AG09319 (cell line): ENCODE results near the gene NELL1.

Source experiments
- DNase-seq: peaks from one replicate; pipeline ENCODE4 v3.0.0-alpha.2; 2010; ENCODE audit warnings: low read depth; ENCODE audit errors: extremely low read depth
- TF ChIP-seq, protein P1 (sequence below): IDR thresholded peaks from 2 replicates; pipeline ENCODE4 v1.5.1; 2011; ENCODE audit warnings: low read depth, mild to moderate bottlenecking, inconsistent platforms, low read length, moderate library complexity

The NELL1 gene

DNA sequence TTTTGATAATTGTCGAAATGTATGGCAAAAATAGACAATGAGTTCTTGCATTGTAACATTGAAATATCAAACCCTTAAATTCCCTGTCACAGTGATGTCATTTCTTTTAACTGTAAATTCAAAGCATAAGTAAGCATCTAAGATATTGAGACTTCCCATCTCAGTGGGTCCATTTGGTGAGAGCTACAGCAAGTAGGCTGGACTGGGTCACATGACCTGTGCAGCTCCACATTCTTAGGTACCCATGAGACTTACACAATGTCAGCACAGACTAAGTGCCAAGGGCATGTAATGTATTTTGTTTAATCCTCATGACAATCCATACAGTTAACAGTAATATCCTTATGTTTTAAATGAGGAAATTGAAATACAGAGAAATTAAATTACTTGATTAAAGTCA is 210.7 kb downstream of the NELL1 start:
- TF ChIP-seq, protein P1, sequence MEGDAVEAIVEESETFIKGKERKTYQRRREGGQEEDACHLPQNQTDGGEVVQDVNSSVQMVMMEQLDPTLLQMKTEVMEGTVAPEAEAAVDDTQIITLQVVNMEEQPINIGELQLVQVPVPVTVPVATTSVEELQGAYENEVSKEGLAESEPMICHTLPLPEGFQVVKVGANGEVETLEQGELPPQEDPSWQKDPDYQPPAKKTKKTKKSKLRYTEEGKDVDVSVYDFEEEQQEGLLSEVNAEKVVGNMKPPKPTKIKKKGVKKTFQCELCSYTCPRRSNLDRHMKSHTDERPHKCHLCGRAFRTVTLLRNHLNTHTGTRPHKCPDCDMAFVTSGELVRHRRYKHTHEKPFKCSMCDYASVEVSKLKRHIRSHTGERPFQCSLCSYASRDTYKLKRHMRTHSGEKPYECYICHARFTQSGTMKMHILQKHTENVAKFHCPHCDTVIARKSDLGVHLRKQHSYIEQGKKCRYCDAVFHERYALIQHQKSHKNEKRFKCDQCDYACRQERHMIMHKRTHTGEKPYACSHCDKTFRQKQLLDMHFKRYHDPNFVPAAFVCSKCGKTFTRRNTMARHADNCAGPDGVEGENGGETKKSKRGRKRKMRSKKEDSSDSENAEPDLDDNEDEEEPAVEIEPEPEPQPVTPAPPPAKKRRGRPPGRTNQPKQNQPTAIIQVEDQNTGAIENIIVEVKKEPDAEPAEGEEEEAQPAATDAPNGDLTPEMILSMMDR = no peak
- no peak for DNase-seq

DNA sequence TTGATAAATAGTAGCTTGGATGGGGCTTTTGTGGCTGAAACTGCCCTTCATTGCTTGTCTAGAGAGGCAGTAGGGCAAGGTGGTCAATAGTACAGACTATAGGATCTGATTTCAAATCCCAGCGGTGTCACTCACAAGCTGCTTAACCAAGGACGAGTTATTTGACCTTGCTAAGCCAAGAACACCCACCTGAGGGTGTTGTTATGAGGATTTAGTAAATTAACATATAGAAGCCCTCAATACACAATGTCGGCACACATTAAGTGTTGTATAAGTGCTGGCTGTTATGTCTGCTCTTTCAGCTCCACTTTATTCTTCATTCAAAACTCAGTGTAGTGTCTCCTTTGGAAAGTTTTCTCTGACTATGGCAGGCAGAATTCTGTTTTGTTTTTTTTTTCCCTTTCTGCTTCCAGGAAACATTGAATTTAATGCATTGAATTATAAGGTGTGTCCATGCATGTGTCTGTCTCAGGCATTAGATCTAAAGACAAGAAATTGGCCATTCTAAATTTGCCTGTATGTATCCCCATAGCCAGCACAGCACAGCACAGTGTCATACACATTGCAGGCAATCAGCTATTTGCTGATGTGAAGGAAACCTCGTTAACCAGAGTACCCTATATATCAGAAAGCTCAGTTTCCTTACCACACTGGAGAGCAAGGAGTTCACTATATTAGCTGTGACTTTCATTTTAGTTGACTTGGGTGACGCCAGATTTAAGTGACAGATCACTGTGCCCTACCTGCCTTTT is 212.1 kb downstream of the NELL1 start:
- TF ChIP-seq, protein P1 = no peak
- DNase-seq = no peak

DNA sequence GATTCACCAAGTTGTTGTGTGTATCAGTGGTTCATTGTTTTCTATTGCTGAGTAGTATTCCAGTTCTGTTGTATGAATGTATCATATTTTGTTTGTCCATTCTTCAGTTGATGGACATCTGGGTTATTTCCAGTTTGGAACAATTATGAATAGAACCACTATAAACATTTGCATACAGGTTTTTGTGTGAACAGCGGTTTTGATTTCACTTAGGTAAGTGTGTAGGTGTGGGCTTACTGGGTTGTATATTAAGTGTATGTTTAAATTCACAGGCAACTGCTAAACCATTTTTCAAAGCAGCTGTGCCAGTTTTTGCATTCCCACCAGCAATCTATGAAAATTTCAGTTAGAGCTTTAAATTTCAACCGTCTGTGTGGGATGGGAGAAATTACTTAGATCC is 217.8 kb downstream of the NELL1 start:
- TF ChIP-seq, protein P1 = no peak

DNA sequence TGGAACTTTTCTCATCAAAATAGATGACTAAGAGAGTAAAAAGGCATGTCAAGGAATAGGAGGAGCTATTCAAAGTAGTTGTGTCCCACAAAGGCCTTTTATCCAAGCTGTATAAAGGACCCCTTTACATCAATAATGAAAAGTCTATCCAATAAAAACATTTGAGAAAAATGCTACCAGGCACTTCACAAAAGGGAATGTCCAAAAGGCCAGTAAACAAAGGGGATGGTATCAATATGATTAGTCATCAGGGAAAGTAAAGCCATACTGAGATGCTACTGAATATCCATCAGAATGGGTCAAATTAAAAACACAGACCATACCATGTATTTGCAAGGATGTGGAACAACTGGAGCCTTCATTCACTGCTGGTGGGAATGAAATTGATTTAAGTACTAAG is 224.9 kb downstream of the NELL1 start:
- no peak for DNase-seq
- TF ChIP-seq, protein P1 = no peak

More for the DNA sequence above, 217.8 kb downstream of the NELL1 start:
- no peak for DNase-seq

DNA sequence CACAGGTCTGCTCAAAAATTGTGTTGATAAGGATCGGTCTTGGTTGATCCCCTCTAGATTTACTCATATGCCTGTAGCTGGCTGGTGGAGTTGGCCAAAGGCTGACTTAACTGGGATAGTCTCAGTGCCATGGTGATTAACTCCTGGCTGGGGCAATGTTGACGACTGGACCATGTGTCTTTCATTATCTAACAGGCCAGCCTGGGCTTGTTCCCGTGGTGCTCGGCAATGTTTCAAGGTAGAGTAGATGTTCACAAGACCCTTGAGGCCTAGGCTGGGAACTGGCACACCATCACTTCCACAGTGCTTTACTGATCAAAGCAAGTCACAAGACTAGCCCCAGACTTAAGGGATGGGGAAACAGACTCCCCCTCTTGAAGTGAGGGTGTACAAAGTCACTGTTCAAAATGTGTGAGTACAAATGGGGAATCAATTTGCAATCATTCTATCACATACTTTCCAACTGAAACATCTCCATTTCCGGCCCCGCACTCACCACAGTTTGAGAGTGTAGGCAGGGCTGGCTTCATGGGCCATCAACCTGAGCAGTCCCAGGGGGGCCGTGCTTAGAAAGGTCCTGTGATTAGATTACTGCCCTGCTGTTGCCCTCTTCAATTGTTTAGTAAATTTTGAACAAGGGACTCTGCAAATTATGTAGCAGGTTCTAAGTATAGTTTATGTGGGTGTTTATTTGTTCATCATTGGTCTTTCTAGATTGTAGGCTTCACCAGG is 240.8 kb downstream of the NELL1 start:
- TF ChIP-seq, protein P1 = no peak
- no peak for DNase-seq

DNA sequence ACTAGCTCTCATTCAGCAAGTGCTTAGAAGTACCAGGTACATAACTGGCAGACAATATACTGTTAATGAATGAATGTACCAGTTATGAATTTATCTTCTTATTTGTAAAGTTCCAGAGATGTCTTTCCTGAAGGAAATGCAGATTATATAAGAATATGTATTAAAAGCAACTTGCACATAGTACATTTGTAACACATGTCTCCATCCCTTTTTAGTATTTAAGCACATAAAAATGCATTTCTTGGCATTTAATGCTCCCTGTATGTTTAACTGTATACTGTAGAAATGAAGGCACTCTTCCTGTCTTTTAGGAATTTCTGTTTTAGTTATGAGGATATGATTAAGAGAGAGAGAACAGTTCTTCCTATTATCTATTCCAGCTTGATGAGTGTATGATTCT is 241.3 kb downstream of the NELL1 start:
- DNase-seq = no peak
- TF ChIP-seq, protein P1 = no peak

DNA sequence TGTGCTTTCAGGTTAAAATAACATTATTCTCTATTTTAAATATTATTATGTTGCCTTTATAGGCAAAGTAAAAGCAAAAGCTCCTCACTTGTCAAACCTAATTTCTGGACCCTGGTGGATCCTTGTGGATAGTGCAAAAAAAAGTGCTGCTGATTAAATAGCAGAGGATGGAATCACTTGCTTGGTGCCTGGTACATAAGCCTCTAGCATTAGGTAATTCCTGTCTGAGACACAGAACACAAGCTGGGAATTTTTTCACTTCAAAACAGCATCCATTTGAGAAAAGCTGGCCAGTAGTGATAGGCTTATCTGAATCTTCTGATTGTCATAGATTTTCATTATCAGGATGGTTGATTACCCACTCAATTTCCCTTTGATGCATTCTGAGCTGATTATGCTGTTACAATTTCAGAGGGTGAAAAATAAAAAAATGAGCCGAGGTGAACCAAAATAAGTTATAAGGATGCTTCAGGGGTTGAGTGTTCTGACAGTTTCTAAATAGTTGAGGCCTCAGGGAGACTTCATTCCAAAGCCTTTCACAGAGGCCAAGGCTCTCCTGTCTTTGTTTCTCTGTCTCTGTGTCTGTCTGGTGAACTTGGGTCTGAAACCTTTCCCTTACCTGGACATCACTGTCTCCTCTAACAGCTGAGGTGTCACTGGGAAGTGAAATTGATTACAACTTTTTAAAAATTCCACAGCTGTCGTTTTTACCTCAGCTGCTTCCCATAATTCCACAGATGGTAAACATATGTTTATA is 242.9 kb downstream of the NELL1 start:
- TF ChIP-seq, protein P1 = no peak
- no peak for DNase-seq
